ENCODE data around the gene ATR. TPM values are rescaled to one million over a fixed set of nuclear protein-coding genes. Genes with fewer than 3 reads are reported as not detected.
A peak's percentile ranks its signal among the peaks of the same experiment; 100 is the strongest.

ATR gene
- total RNA-seq, 1 experiment from 2014 or later = 15.4 TPM

DNA sequence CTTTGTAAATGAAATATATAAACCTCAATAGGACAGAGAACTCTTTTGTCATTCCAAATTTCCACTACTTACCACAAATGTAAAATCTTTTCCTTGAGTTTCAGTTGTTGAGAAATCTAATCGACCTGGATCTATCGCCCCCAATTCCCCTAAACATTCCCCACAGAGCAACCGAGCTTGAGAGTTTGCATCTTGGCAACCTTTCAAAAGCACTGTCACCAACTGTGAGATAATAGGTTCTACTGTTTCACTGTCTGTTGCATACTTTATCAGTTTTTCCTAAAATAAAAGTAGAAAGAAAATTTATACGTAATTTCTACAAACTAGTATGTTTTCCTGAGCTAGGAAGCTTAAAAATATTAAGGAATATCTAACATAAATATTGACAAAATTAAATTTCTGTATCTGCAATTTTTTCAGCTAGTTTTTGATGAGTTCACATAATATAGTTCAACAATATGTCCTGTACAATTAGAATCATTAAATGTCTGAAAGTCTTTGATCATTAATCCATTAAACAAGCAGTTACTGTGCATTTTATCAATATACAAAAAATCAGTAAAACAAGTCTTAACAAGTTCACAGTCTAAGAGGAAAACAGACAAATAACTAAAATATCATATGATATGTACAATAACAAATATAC is 54.5 kb downstream of the ATR start:
- DNase-seq (ENCODE audit: low spot score) = no peak

GRCh38 chr3:142509079-142509478 is 69.5 kb downstream of the ATR start:
- no peak for DNase-seq (ENCODE audit: low spot score)

GRCh38 chr3:142507241-142507640 is 71.3 kb downstream of the ATR start:
- no peak for DNase-seq (ENCODE audit: low spot score)

DNA sequence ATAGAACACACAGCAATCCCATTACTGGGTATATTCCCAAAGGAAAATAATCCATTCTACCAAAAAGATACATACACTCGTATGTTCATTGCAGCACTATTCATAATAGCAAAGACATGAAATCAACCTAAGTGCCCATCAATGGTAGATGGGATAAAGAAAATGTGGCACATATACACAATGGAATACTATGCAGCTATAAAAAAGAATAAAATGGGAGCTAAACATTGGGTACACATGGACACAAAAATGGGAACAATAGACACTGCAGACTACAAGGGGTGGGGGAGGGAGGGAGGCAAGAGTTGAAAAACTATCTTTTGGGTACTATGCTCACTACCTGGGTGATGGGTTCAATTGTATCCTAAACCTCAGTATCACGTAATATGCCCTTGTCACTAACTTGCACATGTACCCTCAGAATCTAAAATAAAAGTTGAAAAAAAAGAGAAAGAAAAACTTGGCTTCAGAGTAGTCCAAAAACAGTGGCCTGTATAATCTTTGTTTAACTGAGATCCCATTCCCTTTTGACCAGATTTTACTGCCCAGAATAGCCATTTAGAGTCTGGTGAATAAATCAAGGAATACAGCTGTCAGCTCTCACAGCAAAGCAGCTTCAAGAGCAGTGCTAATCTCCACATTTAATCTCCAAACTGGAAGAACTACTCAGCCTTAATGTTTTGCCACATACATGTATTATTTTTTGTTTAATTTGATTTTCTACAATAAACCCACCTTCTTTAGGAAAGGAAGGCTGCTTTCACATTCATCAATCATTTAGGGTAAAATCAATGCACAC is 76.1 kb downstream of the ATR start:
- DNase-seq (ENCODE audit: low spot score) = no peak

DNA sequence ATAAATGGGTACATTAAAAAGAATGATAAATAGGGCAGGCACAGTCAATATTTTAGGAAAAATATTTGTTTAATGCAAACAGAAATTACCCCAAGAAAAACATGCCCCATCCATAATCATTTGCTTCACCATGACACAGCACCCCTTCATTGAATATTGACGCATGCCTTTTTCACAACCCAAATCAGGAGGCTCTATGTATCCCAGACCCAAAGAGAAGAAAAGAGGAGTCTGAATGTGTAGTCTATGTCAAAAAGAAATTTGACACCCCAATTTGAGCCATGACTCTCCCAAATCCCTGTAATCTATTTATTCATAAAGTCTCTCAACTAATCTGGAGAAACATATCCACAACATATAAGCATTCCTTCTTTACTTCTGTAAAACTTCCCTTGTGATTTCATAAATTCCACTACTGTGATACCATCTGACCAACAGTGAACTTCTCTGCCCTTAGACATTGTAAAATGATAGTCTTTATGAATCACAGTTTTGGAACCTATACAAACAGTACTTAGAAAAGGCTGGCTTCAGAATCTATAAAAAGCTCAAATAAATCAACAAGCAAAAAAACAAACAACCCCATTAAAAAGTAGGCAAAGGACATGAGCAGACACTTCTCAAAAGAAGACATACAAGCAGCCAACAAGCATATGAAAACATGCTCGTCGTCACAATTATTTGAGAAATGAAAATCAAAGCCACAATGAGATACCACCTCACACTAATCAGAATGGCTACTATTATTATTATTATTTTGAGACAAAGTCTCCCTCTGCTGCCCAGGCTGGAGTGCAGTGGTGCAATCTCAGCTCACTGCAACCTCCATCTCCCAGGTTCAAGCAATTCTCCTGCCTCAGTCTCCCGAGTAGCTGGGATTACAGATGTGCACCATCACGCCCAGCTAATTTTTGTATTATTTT is 77.3 kb downstream of the ATR start:
- DNase-seq (ENCODE audit: low spot score) = peak; percentile 32

DNA sequence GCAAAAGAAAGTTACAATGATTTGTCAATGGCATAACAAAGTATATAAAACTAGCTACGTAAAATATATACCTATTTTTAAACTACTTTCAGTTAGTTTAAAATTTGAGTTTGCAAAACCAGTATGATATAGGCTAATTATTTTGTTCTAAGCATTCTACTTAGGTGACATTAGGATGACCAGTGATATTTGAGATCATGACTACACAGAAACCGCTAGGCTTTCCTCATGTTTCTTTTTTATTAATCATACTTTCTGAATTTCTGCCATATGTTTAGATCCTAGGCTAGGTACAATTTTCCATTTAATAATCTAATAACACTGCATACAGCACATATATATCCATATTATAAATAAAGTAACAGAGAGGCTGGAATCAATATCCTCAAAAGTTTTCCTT is 78.3 kb downstream of the ATR start:
- no peak for DNase-seq (ENCODE audit: low spot score)

DNA sequence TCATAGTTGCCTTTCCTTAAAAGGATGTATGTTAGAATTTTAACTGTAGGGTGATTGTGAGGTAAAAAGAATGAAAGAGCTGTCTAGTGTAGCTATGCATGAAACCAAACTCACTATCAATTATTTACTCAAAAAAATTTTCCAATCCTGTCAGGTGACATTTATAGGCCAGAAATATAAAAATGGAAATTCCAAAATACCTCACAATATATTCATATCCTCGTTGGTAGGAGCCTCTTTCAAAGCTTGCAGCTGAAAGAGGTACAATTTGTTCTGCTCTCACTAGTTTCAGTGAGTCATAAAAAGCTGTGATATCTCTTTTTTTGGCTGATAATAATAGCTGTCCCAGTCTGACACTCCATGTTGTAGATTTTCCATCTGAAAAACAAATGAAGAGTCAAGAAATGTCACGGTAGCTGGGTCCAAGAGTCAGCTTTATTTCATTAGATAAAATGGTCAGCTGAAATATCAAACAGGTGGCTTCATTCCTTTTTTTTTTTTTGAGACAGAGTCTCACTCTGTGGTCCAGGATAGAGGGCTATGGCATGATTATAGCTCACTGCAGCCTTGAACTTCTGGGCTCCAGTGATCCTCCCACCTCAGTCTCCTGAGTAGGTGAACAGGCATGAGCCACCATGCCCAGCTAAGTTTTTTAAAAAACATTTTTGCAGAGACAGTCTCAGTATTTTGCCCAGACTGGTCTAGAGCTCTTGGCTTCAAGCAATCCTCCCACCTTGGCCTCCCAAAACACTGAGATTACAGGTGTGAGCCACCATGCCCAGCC is 79.9 kb downstream of the ATR start:
- DNase-seq (ENCODE audit: low spot score) = no peak

DNA sequence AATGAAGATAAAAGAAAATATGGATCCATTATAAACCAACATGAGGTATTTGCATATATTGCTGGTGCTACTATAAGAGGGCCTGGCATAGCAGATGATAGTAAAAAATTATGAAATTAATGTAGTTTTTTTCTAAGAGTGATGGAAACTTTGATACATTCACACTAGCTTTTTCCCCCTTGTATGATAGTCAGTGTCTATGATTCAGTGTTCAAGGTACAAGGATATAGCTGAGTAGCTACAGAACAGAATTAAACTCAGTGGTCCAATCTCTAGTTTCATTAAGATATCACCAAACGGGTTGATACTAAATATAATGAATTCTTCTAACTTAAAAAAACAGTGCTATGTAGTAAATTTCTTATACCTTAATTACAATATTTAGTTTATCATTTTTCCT is 80.8 kb downstream of the ATR start:
- no peak for DNase-seq (ENCODE audit: low spot score)

DNA sequence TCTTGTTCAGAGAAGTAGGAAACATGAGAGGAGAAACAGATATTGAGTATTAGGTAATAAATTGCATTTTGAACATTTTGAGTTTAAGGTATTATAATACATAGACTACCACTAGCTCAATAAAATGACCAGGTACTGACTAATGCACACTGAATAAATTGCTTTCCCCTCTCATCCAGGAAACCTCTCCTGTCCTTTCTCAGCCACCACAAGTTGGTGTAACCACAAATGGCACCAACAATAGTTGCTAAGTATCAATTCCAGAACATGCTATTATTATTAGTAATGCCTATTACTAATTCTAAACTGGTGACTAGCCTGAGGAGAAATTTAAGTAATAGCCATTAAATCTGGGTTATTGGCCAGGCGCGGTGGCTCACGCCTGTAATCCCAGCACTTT is 83.4 kb downstream of the ATR start:
- DNase-seq (ENCODE audit: low spot score) = no peak

- no peak for DNase-seq (ENCODE audit: low spot score)
Measured at GRCh38 chr3:142492184-142492583, 86.3 kb downstream of the ATR start.

- no peak for DNase-seq (ENCODE audit: low spot score)
Measured at GRCh38 chr3:142489572-142490323, 88.8 kb downstream of the ATR start.

DNA sequence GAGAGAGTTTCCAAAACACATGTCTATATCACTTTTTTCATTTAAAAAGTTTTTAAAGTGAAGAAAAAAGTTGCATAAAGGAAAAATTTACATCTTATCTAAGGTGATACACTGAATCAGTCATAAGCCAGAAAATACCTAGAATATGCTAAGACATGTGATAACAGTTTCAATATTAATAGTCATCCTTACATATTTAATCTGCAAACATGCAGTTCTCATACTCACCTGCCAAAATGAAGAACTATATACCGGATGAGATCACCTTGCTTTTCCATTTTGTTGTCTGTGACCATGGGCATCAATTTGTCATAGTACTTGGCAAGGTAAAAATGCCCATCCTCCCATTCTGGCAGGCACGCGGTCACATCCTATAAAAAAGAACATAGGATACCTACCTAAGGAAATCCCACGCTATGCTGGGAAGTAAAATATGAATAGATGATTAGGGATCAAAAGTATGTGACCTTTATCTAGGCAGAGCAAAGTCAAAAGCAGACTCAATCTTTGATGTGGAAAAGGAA is 93.6 kb downstream of the ATR start:
- DNase-seq (ENCODE audit: low spot score) = no peak

DNA sequence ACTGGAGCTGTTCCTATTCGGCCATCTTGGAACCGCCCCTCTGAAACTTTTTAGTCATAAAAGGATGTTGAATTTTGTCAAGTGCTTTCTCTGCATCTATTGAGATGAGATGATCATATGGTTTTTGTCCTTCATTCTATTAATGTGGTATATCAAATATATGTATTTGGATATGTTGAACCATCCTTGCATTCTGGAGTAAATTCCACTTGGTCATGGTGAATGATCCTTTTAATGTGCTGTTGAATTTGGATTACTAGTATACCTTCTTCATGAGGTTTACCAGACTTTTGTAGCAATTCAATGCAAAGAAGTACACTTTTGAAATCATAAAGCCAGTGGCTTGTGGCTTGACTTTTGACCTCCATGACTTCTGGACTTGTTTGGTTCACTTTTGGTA is 97.3 kb downstream of the ATR start:
- no peak for DNase-seq (ENCODE audit: low spot score)

DNA sequence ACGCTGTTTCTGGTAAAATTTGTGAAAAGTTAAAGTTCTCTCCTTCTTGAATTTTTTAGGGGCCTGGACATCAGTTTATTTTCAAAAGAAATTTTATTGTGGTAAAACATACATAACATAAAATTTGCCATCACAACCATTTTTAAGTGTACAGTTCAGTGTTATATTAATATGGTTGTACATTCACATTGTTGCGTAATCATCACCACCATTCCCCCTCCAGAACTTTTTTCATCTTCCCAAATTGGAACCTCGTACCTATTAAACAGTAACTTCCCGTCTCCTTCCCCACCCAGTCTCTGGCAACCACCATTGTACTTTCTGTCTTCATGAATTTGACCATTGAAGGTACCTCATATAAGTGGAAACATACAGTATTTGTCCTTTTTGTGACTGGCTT is 107.7 kb downstream of the ATR start:
- DNase-seq (ENCODE audit: low spot score) = no peak

DNA sequence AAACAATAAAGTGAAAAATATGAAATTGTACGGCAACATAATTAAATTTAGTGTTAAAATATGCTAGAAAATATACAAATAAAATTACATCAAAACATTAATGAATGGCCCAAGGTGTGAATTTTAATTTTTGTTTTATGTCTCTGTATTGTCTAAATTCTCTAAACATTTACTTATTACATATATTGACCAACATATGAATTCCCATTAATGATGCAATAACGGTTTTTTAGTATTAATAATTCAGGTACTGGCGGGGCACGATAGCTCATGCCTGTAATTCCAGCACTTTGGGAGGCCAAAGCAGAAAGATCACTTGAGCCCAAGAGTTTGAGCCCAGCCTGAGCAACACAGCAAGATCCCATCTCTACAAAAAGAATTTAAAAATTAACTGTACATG is 110.1 kb downstream of the ATR start:
- DNase-seq (ENCODE audit: low spot score) = no peak

DNA sequence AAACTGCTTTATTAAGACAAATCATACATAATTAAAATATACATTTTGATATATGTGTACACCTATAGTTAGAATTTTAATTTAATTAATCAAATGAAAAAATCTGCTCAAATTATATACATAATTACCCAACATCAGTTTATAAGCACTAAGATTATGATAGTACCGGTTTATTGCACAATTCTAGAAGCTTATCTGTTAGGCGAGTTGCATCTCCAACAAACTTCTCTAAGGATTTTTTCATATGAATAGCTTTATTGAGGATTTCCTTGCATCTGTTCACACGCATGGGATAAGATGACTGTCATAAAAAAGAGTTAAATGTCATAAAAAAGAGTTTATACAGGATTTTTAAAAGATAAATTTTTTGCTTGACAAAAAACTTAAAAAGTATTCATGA is 110.8 kb downstream of the ATR start:
- DNase-seq (ENCODE audit: low spot score) = no peak

DNA sequence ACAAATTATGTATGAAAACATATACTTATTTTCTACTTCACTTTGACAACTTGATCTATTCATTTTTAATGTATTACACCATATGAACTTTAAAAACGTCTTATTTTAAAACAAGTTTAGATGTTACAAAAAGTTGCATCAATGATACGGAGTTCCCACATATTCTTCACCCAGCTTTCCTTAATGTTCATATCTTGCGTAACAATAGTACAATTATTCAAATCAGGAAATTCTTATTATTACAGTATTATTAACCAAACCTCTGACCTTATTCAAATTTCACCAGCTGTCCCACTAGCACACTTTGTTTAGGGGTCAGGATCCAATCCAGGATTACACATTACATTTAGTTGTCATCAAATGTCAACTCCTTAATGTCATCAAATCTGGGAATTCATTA is 117.8 kb downstream of the ATR start:
- DNase-seq (ENCODE audit: low spot score) = no peak

- DNase-seq (ENCODE audit: low spot score) = no peak
Measured at GRCh38 chr3:142459929-142460328, 118.6 kb downstream of the ATR start.

GRCh38 chr3:142459096-142459495 is 119.4 kb downstream of the ATR start:
- no peak for DNase-seq (ENCODE audit: low spot score)

- no peak for DNase-seq (ENCODE audit: low spot score)
Measured at GRCh38 chr3:142450881-142451280, 127.7 kb downstream of the ATR start.

DNA sequence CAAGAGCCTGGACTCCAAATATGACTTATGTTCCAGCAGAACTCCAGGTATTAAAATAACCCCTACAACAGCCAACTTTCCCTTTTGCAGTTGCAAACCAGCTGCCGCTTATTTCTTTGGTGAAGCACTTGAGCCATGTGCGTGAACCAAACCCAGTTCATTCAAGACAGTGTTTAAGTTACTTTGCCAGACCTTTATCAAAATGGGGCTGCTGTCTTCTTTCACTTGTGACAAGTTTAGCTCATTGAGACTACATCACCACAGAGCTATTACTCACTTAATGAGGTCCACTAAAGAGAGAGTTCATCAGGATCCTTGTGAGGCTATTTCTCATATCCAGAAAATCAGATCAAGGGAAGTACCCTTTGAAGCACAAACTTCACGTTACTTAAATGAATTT is 128.3 kb downstream of the ATR start:
- no peak for DNase-seq (ENCODE audit: low spot score)

Measured in HT-29 (cell line).